CD4-positive, alpha-beta T cell (primary cell): Measurements from ENCODE around the gene METTL22. TPM values are rescaled to one million over a fixed set of nuclear protein-coding genes. Genes with fewer than 3 reads are reported as not detected.

Experiments
- ATAC-seq: fragments of 200-7000 bp; cut with Tn5 transposase; one replicate; pipeline ENCODE4 v1.10.0; 2022; ENCODE audit warnings: mild to moderate bottlenecking; ENCODE audit not compliant: poor library complexity
- CTCF ChIA-PET: fragments of 350-600 bp; sonication (Branson Sonifier 250); formaldehyde crosslinking; loops from one replicate; lab custom pipeline; 2021; ENCODE audit warnings: antibody characterized with exemption, inconsistent platforms; lab: Charles Lee
- POLR2A ChIA-PET: fragments of 350-600 bp; sonication (Branson Sonifier 250); formaldehyde crosslinking; loops from one replicate; lab custom pipeline; 2021; ENCODE audit warnings: antibody characterized with exemption, inconsistent platforms; lab: Charles Lee
- DNase-seq, 14 experiments: peaks; one replicate each; pipeline ENCODE4 v3.0.0-alpha.2; 2013 to 2020; ENCODE audit warnings: mixed read lengths in 2 of 14
- H3K27ac ChIP-seq, 2 donors: one replicate each; pipeline versions ENCODE4 v1.5.1 to v1.7.0; 2013; ENCODE audit warnings: low read length in 2 of 2, low read depth in 1 of 2, mild to moderate bottlenecking in 1 of 2
- H3K27me3 ChIP-seq, 2 experiments: 1 replicate in 1 of 2; 2 replicates in 1 of 2; pipeline versions ENCODE4 v1.6.1 to v1.7.0; 2013; ENCODE audit warnings: low read length in 2 of 2, control low read depth in 1 of 2, mild to moderate bottlenecking in 1 of 2, moderate library complexity in 1 of 2; ENCODE audit not compliant: insufficient read depth in 2 of 2, control insufficient read depth in 1 of 2
- H3K36me3 ChIP-seq: one replicate; pipeline ENCODE4 v1.6.1; 2013; ENCODE audit warnings: low read length, control low read depth; ENCODE audit not compliant: insufficient read depth
- H3K4me1 ChIP-seq: one replicate; pipeline ENCODE4 v1.6.1; 2013; ENCODE audit warnings: low read length, control low read depth; ENCODE audit not compliant: insufficient read depth
- H3K4me3 ChIP-seq: one replicate; pipeline ENCODE4 v1.5.1; 2013; ENCODE audit warnings: mild to moderate bottlenecking, low read length, moderate library complexity
- H3K9me3 ChIP-seq, 2 experiments: 1 replicate in 1 of 2; 2 replicates in 1 of 2; pipeline versions ENCODE4 v1.6.1 to v1.7.0; 2013; ENCODE audit warnings: low read length in 2 of 2, mild to moderate bottlenecking in 2 of 2, control low read depth in 1 of 2, moderate library complexity in 1 of 2; ENCODE audit not compliant: control insufficient read depth in 1 of 2, insufficient read depth in 1 of 2
- H3K27ac Mint-ChIP-seq: one replicate; pipeline ENCODE4 v1.8.0; 2020; ENCODE audit warnings: mixed read lengths
- H3K27me3 Mint-ChIP-seq: one replicate; pipeline ENCODE4 v1.8.0; 2021; ENCODE audit warnings: mixed read lengths
- H3K36me3 Mint-ChIP-seq: one replicate; pipeline ENCODE4 v1.8.0; 2021; ENCODE audit warnings: low read depth, mixed read lengths
- H3K4me1 Mint-ChIP-seq: one replicate; pipeline ENCODE4 v1.8.0; 2021; ENCODE audit warnings: low read depth, mixed read lengths
- H3K4me3 Mint-ChIP-seq: one replicate; pipeline ENCODE4 v1.8.0; 2020; ENCODE audit warnings: mild to moderate bottlenecking, mixed read lengths
- H3K9me3 Mint-ChIP-seq: one replicate; pipeline ENCODE4 v1.8.0; 2020; ENCODE audit warnings: mixed read lengths
- CTCF ChIP-seq: fragments of 200-600 bp; IDR thresholded peaks from one replicate; pipeline ENCODE4 v1.8.0; 2022; ENCODE audit warnings: antibody characterized with exemption, mild to moderate bottlenecking
- intact Hi-C, 2 experiments: fragments of 100-400 bp; cut with DNase I in 1 of 2; cut with micrococcal nuclease in 1 of 2; formaldehyde crosslinking; loops; one replicate each; pipeline versions ENCODE4 v1.15.1 to v1.9.0; 2023 to 2025; cut with DNase I, micrococcal nuclease
- total RNA-seq, 174 experiments: library from RNA in 2 of 174; stranded (reverse) in 2 of 174; gene quantifications; one replicate each; pipeline ENCODE4 v1.2.3 and lab custom pipeline; 2021 to 2026

METTL22 gene
- total RNA-seq, 2 experiments from 2014 or later: 23.2 to 26.5 TPM

GRCh38 chr16:8667492-8667891 is 46.0 kb downstream of the METTL22 start:
- CTCF ChIA-PET: no interaction called here
- H3K27me3 ChIP-seq: no peaks in the 10 kb centered on the region
- DNase-seq (no peak), ATAC-seq (no peak)
- H3K36me3 ChIP-seq: peaks cover 15% of the 10 kb centered on the region
- H3K4me3 ChIP-seq: no peak overlapping the region
- TF ChIP-seq CTCF: no peak
- H3K27me3 Mint-ChIP-seq: no peaks in the 10 kb centered on the region
- intact Hi-C loops: no loop called here
- no peaks in the 10 kb centered on the region for H3K9me3 ChIP-seq
- H3K4me3 Mint-ChIP-seq: no peak overlapping the region
- H3K27ac Mint-ChIP-seq: no peak overlapping the region
- H3K9me3 Mint-ChIP-seq: no peaks in the 10 kb centered on the region
- peaks cover 32% of the 10 kb centered on the region for H3K36me3 Mint-ChIP-seq
- no peaks in the 10 kb centered on the region for H3K4me1 ChIP-seq
- POLR2A ChIA-PET: interaction anchor here (0.6 kb wide), 1 partner anchor 204 kb away, joined by 3 read pairs; no protein-coding TSS in a partner anchor
- H3K27ac ChIP-seq: no peak overlapping the region
- no peaks in the 10 kb centered on the region for H3K4me1 Mint-ChIP-seq

- DNase-seq (no peak), ATAC-seq (no peak)
- intact Hi-C loops: no loop called here
- Histone ChIP-seq H3K36me3 (peaks cover 15% of the 10 kb centered on the region), H3K4me3 (no peak overlapping the region), H3K27me3 (no peaks in the 10 kb centered on the region), H3K9me3 (no peaks in the 10 kb centered on the region), H3K4me1 (no peaks in the 10 kb centered on the region), H3K27ac (no peak overlapping the region)
- TF ChIP-seq CTCF: no peak
- no peak overlapping the region for H3K4me3 Mint-ChIP-seq
- H3K4me1 Mint-ChIP-seq: no peaks in the 10 kb centered on the region
- ChIA-PET POLR2A (no interaction called here), CTCF (no interaction called here)
- H3K27ac Mint-ChIP-seq: no peak overlapping the region
- H3K27me3 Mint-ChIP-seq: no peaks in the 10 kb centered on the region
- no peaks in the 10 kb centered on the region for H3K9me3 Mint-ChIP-seq
- peaks cover 32% of the 10 kb centered on the region for H3K36me3 Mint-ChIP-seq
These were observed 46.6 kb downstream of the METTL22 start for GRCh38 chr16:8668113-8668512.

GRCh38 chr16:8669481-8669880 is 48.0 kb downstream of the METTL22 start:
- no peak overlapping the region for H3K4me3 Mint-ChIP-seq
- H3K4me1 Mint-ChIP-seq: peaks cover 7% of the 10 kb centered on the region
- no peak overlapping the region for H3K27ac ChIP-seq
- H3K4me3 ChIP-seq: no peak overlapping the region
- peaks cover 5% of the 10 kb centered on the region for H3K4me1 ChIP-seq
- peaks cover 31% of the 10 kb centered on the region for H3K36me3 Mint-ChIP-seq
- POLR2A ChIA-PET: interaction anchor here (0.6 kb wide), 1 partner anchor 298 kb away, joined by 6 read pairs; no protein-coding TSS in a partner anchor
- intact Hi-C loops: no loop called here
- no peaks in the 10 kb centered on the region for H3K9me3 Mint-ChIP-seq
- H3K36me3 ChIP-seq: peaks cover 15% of the 10 kb centered on the region
- no peak overlapping the region for H3K27ac Mint-ChIP-seq
- no peak for TF ChIP-seq CTCF
- no peaks in the 10 kb centered on the region for H3K9me3 ChIP-seq
- no peaks in the 10 kb centered on the region for H3K27me3 ChIP-seq
- no peak for DNase-seq
- ATAC-seq: no peak
- CTCF ChIA-PET: no interaction called here
- H3K27me3 Mint-ChIP-seq: no peaks in the 10 kb centered on the region
